OCI-LY7 (cell line): ENCODE results near the gene KNDC1. TPM values are rescaled to one million over a fixed set of nuclear protein-coding genes. Genes with fewer than 3 reads are reported as not detected.

ENCODE experiments used
- BruUV-seq: library from RNA; stranded (reverse); fragments of 400-500 nt; replicated peaks from 2 replicates; lab custom pipeline; 2021; lab: Mats Ljungman, UMichigan
- CTCF ChIA-PET: fragments of 300-600 bp; sonication (Branson Sonifier 250); formaldehyde crosslinking; loops from one replicate; lab custom pipeline; 2022; ENCODE audit warnings: antibody characterized with exemption; ENCODE audit not compliant: unreplicated experiment; lab: Charles Lee
- POLR2A ChIA-PET: fragments of 300-600 bp; sonication (Branson Sonifier 250); formaldehyde crosslinking; loops from one replicate; lab custom pipeline; 2022; ENCODE audit warnings: antibody characterized with exemption; lab: Charles Lee
- DNase-seq: peaks from one replicate; pipeline ENCODE4 v3.0.0-alpha.2; 2015; ENCODE audit warnings: low spot score
- H2AFZ ChIP-seq: fragments of 200-600 bp; sonication (generic), shearing (Covaris generic); 2 replicates; pipeline ENCODE4 v1.6.1; 2014; ENCODE audit warnings: mild to moderate bottlenecking, antibody characterized with exemption, low read length, moderate library complexity
- H3K27ac ChIP-seq: fragments of 200-600 bp; sonication (generic); 2 replicates; pipeline ENCODE4 v1.5.1; 2014; ENCODE audit warnings: mixed run types, low read depth, mild to moderate bottlenecking, moderate library complexity, low read length, inconsistent platforms; ENCODE audit not compliant: poor library complexity, severe bottlenecking
- H3K36me3 ChIP-seq: fragments of 200-600 bp; sonication (generic); 2 replicates; pipeline ENCODE4 v1.6.1; 2014; ENCODE audit warnings: mild to moderate bottlenecking, antibody characterized with exemption, low read length, moderate library complexity, mixed read lengths; ENCODE audit not compliant: insufficient read depth
- H3K4me1 ChIP-seq: fragments of 200-600 bp; sonication (generic); 2 replicates; pipeline ENCODE4 v1.5.1; 2014; ENCODE audit warnings: mild to moderate bottlenecking, low read length; ENCODE audit not compliant: insufficient read depth, poor library complexity, severe bottlenecking
- H3K4me2 ChIP-seq: fragments of 200-600 bp; sonication (generic); 2 replicates; pipeline ENCODE4 v1.6.1; 2014; ENCODE audit warnings: mild to moderate bottlenecking, low read length
- H3K4me3 ChIP-seq: fragments of 200-600 bp; sonication (generic); 2 replicates; pipeline ENCODE4 v1.5.1; 2014; ENCODE audit warnings: mild to moderate bottlenecking, low read depth, low read length; ENCODE audit not compliant: poor library complexity, severe bottlenecking
- H3K79me2 ChIP-seq: fragments of 200-600 bp; sonication (generic); 2 replicates; pipeline ENCODE4 v1.6.1; 2016; ENCODE audit warnings: low read depth, mild to moderate bottlenecking, low read length, moderate library complexity, mixed read lengths; ENCODE audit not compliant: insufficient read depth
- H3K9me2 ChIP-seq: fragments of 200-600 bp; sonication (generic); 2 replicates; pipeline ENCODE4 v1.6.1; 2016; ENCODE audit warnings: mild to moderate bottlenecking, low read length, mixed read lengths; ENCODE audit not compliant: insufficient read depth
- H3K9me3 ChIP-seq: fragments of 200-600 bp; sonication (generic); 2 replicates; pipeline ENCODE4 v1.6.1; 2014; ENCODE audit warnings: mild to moderate bottlenecking, mixed run types, low read length, mixed read lengths
- H4K20me1 ChIP-seq: fragments of 200-600 bp; sonication (generic); 2 replicates; pipeline ENCODE4 v1.6.1; 2014; ENCODE audit warnings: mild to moderate bottlenecking, antibody characterized with exemption, low read length, moderate library complexity, mixed read lengths; ENCODE audit not compliant: insufficient read depth
- CTCF ChIP-seq: fragments of 200-600 bp; sonication (generic); conservative IDR thresholded peaks from 2 replicates; pipeline ENCODE4 v1.5.1; 2014; ENCODE audit warnings: mild to moderate bottlenecking, antibody characterized with exemption, low read length, moderate library complexity, mixed read lengths
- EZH2phosphoT487 ChIP-seq: fragments of 200-600 bp; sonication (generic); IDR thresholded peaks from 2 replicates; pipeline ENCODE4 v1.6.1; 2018; ENCODE audit warnings: low read depth, borderline replicate concordance, mild to moderate bottlenecking, mixed run types, antibody characterized with exemption, low read length, moderate library complexity, mixed read lengths
- intact Hi-C: fragments of 100-400 bp; cut with micrococcal nuclease; formaldehyde crosslinking; loops from one replicate; pipeline ENCODE4 v1.10.0; 2022; ENCODE audit not compliant: unreplicated experiment
- total RNA-seq, 2 experiments: library from RNA; depleted of rRNA in 1 of 2; stranded (reverse); fragments of >200 nt in 1 of 2; shearing (Covaris generic) in 1 of 2; gene quantifications; 2 replicates each; pipeline ENCODE4 v1.2.3, GENCODE V29; 2014 to 2022

KNDC1 gene
- total RNA-seq, 2 experiments from 2014 or later = not detected

- DNase-seq = no peak
- CTCF ChIA-PET = no interaction called here
- H3K4me2 ChIP-seq = no peak overlapping the region
- H2AFZ ChIP-seq = no peak overlapping the region
- TF ChIP-seq CTCF (no peak), EZH2phosphoT487 (no peak)
- H3K9me3 ChIP-seq = no peaks in the 10 kb centered on the region
- H3K4me3 ChIP-seq = no peak overlapping the region
- H3K9me2 ChIP-seq = no peaks in the 10 kb centered on the region
- H3K4me1 ChIP-seq = no peaks in the 10 kb centered on the region
- no peaks in the 10 kb centered on the region for H3K79me2 ChIP-seq
- no peaks in the 10 kb centered on the region for H4K20me1 ChIP-seq
- no peak overlapping the region for H3K27ac ChIP-seq
- no peaks in the 10 kb centered on the region for H3K36me3 ChIP-seq
- POLR2A ChIA-PET = no interaction called here
- BruUV-seq = no TSS peak
- intact Hi-C loops = no loop called here
Observed at GRCh38 chr10:133123746-133124356, 36.2 kb upstream of the KNDC1 start.

DNA sequence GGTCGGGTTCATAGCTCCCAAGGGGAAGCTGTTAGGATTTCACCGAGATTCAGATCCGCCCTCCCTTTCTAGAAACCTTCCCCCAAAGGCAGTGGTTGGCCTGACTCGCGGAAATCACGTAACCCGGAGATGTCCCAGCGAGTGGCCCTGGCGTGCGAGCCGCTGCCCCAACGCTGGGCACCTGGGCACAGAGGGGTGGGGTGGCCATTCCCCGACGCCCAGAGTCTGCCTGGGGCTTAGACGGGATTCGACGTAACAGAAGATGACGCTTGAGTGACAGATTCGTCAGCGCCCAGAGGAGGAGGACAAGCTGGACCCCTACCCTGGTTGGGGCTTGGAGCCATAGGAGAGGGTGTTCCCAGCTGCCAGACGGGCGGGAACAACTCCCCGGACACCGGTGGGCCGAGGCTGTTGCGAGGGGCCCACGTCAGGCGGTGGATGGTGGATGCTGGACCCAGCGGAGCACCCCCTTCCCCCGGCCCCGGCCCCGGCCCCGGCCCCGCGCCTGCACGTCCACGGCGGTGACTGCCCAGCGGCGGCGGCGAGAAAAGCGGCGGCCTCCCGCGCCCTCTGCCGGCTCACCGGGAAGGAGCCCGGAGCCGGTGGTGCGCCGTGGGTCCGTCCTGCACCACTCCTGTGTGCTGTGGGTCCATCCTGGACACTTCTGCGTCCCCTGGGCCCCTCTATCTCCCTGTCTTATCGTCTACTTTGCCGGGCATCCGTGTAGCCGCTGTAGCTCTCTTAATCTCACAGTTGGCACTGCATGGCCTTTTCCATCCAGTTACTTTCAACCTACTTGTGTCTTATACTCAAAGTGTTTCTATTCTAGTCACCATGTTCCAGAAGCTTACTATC lies 35.4 kb upstream of the KNDC1 start:
- BruUV-seq = no TSS peak
- no peaks in the 10 kb centered on the region for H3K36me3 ChIP-seq
- no peak overlapping the region for H3K4me3 ChIP-seq
- no peaks in the 10 kb centered on the region for H3K4me1 ChIP-seq
- no peak for DNase-seq
- no peak overlapping the region for H3K27ac ChIP-seq
- H3K79me2 ChIP-seq = no peaks in the 10 kb centered on the region
- intact Hi-C loops = no loop called here
- no peaks in the 10 kb centered on the region for H3K9me2 ChIP-seq
- CTCF ChIA-PET = no interaction called here
- no peak overlapping the region for H2AFZ ChIP-seq
- TF ChIP-seq EZH2phosphoT487 = no peak
- no peak for TF ChIP-seq CTCF
- POLR2A ChIA-PET = no interaction called here
- H3K4me2 ChIP-seq = no peak overlapping the region
- H3K9me3 ChIP-seq = no peaks in the 10 kb centered on the region
- no peaks in the 10 kb centered on the region for H4K20me1 ChIP-seq

DNA sequence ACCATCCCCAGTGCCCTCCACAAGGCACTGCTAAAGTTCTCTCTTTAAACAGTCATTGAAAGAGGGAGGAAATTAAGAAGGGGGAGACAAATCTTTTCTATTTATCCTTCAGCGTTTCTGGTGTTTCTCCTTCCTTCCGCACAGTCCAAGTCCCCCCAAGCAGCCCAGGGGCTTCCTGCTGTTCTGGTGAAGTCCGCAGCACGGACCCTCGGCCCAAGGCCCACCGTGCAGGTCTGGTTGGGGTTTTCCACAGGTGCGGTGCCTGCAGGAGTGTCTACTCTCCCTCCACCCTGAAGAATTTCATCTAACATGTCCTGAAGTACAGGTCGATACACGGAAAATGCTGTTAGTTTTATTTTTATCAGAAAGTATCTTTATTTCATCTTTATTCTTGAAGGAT lies 34.1 kb upstream of the KNDC1 start:
- H3K79me2 ChIP-seq = no peaks in the 10 kb centered on the region
- no TSS peak for BruUV-seq
- ChIA-PET POLR2A (no interaction called here), CTCF (no interaction called here)
- no peak overlapping the region for H3K27ac ChIP-seq
- no peaks in the 10 kb centered on the region for H3K36me3 ChIP-seq
- H2AFZ ChIP-seq = no peak overlapping the region
- no peak for DNase-seq
- H3K9me3 ChIP-seq = no peaks in the 10 kb centered on the region
- no peak overlapping the region for H3K4me2 ChIP-seq
- TF ChIP-seq CTCF (no peak), EZH2phosphoT487 (no peak)
- no peaks in the 10 kb centered on the region for H3K4me1 ChIP-seq
- intact Hi-C loops = no loop called here
- no peaks in the 10 kb centered on the region for H4K20me1 ChIP-seq
- H3K4me3 ChIP-seq = no peak overlapping the region
- H3K9me2 ChIP-seq = no peaks in the 10 kb centered on the region
